Spleen (tissue), 11 donors: ENCODE measurements around the gene ENKD1. TPM values are rescaled to one million over a fixed set of nuclear protein-coding genes. Genes with fewer than 3 reads are reported as not detected.

ENCODE experiments used
- DNase-seq: peaks from one replicate; pipeline ENCODE4 v3.0.0-alpha.2; 2020
- H3K27ac ChIP-seq, 8 donors: fragments of 200-600 bp; sonication (generic) in 7 of 8; 1 replicate in 4 of 8; 2 replicates in 4 of 8; pipeline versions ENCODE4 v1.5.0 to v1.8.0; 2016 to 2021; ENCODE audit warnings: inconsistent platforms in 4 of 8, mild to moderate bottlenecking in 4 of 8, moderate library complexity in 1 of 8
- H3K27me3 ChIP-seq, 7 donors: fragments of 200-600 bp; sonication (generic) in 6 of 7; replicated peaks in 1 of 7; 1 replicate in 4 of 7; 2 replicates in 3 of 7; pipeline versions ENCODE4 v1.5.0 to v1.8.0; 2016 to 2021; ENCODE audit warnings: inconsistent platforms in 3 of 7, mild to moderate bottlenecking in 1 of 7
- H3K36me3 ChIP-seq, 6 donors: fragments of 200-600 bp; sonication (generic) in 5 of 6; 1 replicate in 4 of 6; 2 replicates in 2 of 6; pipeline versions ENCODE4 v1.5.0 to v1.8.0; 2016 to 2021; ENCODE audit warnings: inconsistent platforms in 2 of 6
- H3K4me1 ChIP-seq, 6 donors: fragments of 200-600 bp; sonication (generic) in 5 of 6; 1 replicate in 3 of 6; 2 replicates in 3 of 6; pipeline versions ENCODE4 v1.5.0 to v1.8.0; 2016 to 2021; ENCODE audit warnings: inconsistent platforms in 3 of 6
- H3K4me3 ChIP-seq, 8 donors: fragments of 200-600 bp; sonication (generic) in 7 of 8; 1 replicate in 4 of 8; 2 replicates in 4 of 8; pipeline versions ENCODE4 v1.5.0 to v1.8.0; 2016 to 2021; ENCODE audit warnings: inconsistent platforms in 4 of 8, mild to moderate bottlenecking in 4 of 8, moderate library complexity in 2 of 8
- H3K9me3 ChIP-seq, 8 donors: fragments of 200-600 bp; sonication (generic) in 7 of 8; 1 replicate in 4 of 8; 2 replicates in 4 of 8; pipeline versions ENCODE4 v1.5.0 to v1.8.0; 2016 to 2021; ENCODE audit warnings: inconsistent platforms in 4 of 8
- CTCF ChIP-seq, 11 experiments: fragments of 200-600 bp in 7 of 11; fragments of 450-650 bp in 4 of 11; sonication (generic) in 4 of 11; IDR thresholded peaks in 8 of 11; conservative IDR thresholded peaks in 3 of 11; 1 replicate in 7 of 11; 2 replicates in 4 of 11; pipeline versions ENCODE4 v1.4.0 to v1.8.0; 2016 to 2021; ENCODE audit warnings: antibody characterized with exemption in 11 of 11, inconsistent platforms in 4 of 11, mild to moderate bottlenecking in 1 of 11
- POLR2A ChIP-seq, 3 donors: fragments of 450-650 bp; IDR thresholded peaks; one replicate each; pipeline ENCODE4 v1.5.1; 2017; ENCODE audit warnings: antibody characterized with exemption in 3 of 3, mild to moderate bottlenecking in 1 of 3
- POLR2AphosphoS5 ChIP-seq, 3 donors: sonication (generic); formaldehyde crosslinking; IDR thresholded peaks; one replicate each; pipeline ENCODE4 v1.5.1; 2017; ENCODE audit warnings: antibody characterized with exemption in 3 of 3
- WGBS, 5 donors: extraction: QIAGEN DNeasy Blood & Tissue Kit in 3 of 5; methylation state at CpG; one replicate each; pipeline versions ENCODE4 v1.1.5 to v1.1.7; 2013 to 2018; 5-methylcytosine and 5-hydroxymethylcytosine counted together
- intact Hi-C: fragments of 100-400 bp; cut with DNase I; formaldehyde crosslinking; loops from one replicate; pipeline ENCODE4 v1.15.0; 2023; ENCODE audit warnings: low total_unique reads
- polyA plus RNA-seq, 3 donors: library from polyadenylated mRNA; stranded (reverse); fragments of 200-250 nt; gene quantifications; one replicate each; pipeline ENCODE4 v1.2.1, GENCODE V29; 2013
- total RNA-seq, 7 donors: library from RNA; depleted of rRNA in 3 of 7; stranded (reverse); fragments of >200 nt in 3 of 7; fragmentation: NEBNext Ultra II Directional in 4 of 7; extraction: Animal tissue kit (Norgen Biotek cat#: 25700) in 4 of 7; gene quantifications; one replicate each; pipeline versions ENCODE4 v1.1.0 to v1.2.1, GENCODE V29; 2016 to 2021
- donor health status: healthy with polysubstance abuse.
- donor health status: DM: no; HTN: no; CAD: no; lungs with moderate emphysema.
- donor health status: DM: no; HTN: no; CAD: no.
- donor health status: Bipolar disorder and iron deficiency.
- donor health status: healthy.
- donor health status: DM: no; HTN: no; CAD: no.
- donor health status: DM: yes; HTN: yes; CAD: no.

The ENKD1 gene
- total and polyA plus RNA-seq, 10 donors, result 9.2 to 21.6 (median 12.2) TPM

GRCh38 chr16:67667453-67667816 is 885 bp upstream of the ENKD1 start:
- no peak for DNase-seq
- Histone ChIP-seq H3K4me3 (peak overlapping the region; percentile 65 to 84 (median 80)), H3K4me1 (peaks cover 24 to 84% (median 54%) of the 10 kb centered on the region in 6 donors), H3K27ac (peak overlapping the region; percentile 74 to 95 (median 90)), H3K9me3 (no peaks in the 10 kb centered on the region), H3K27me3 (no peaks in the 10 kb centered on the region), H3K36me3 (peaks cover 0 to 23% (median 0%) of the 10 kb centered on the region in 6 donors)
- intact Hi-C loops, result no loop called here
- 43 to 57% (median 46%) methylated on average over 5 to 10 of the region's 10 CpGs for WGBS, 5 donors
- no peak for TF ChIP-seq CTCF (IDR thresholded peaks at IDR 0.05 in 8 of 11, conservative IDR thresholded peaks at IDR 0.05 in 3 of 11)
- TF ChIP-seq POLR2AphosphoS5 (IDR thresholded peaks at IDR 0.05), result no peak
- TF ChIP-seq POLR2A (IDR thresholded peaks at IDR 0.05), result no peak

GRCh38 chr16:67666032-67666551 is 458 bp downstream of the ENKD1 start:
- 1 to 2% (median 1%) methylated on average over 15 to 46 of the region's 46 CpGs for whole genome bisulfite sequencing, 5 donors
- H3K36me3 ChIP-seq, result peaks cover 0 to 30% (median 0%) of the 10 kb centered on the region in 6 donors
- TF ChIP-seq CTCF (IDR thresholded peaks at IDR 0.05 in 8 of 11, conservative IDR thresholded peaks at IDR 0.05 in 3 of 11), result no peak
- peak in 1 of 3 donors; percentile 3 for TF ChIP-seq POLR2AphosphoS5 (IDR thresholded peaks at IDR 0.05)
- H3K9me3 ChIP-seq, result no peaks in the 10 kb centered on the region
- intact Hi-C loops, result no loop called here
- peak overlapping the region; percentile 74 to 95 (median 90) for H3K27ac ChIP-seq
- peak overlapping the region; percentile 65 to 84 (median 80) for H3K4me3 ChIP-seq
- peak; percentile 89 for DNase-seq
- H3K27me3 ChIP-seq, result no peaks in the 10 kb centered on the region
- H3K4me1 ChIP-seq, result peaks cover 30 to 82% (median 54%) of the 10 kb centered on the region in 6 donors

- WGBS, 5 donors, result 70 to 84% (median 77%) methylated on average over 5 of the region's 5 CpGs
- no peak for DNase-seq
- peaks cover 0 to 30% (median 0%) of the 10 kb centered on the region in 6 donors for H3K36me3 ChIP-seq
- peak overlapping the region in 6 of 8 donors; percentile 79 to 84 (median 80) for H3K4me3 ChIP-seq
- H3K27me3 ChIP-seq, result no peaks in the 10 kb centered on the region
- H3K4me1 ChIP-seq, result peaks cover 30 to 80% (median 56%) of the 10 kb centered on the region in 6 donors
- H3K27ac ChIP-seq, result peak overlapping the region in 5 of 8 donors; percentile 89 to 95 (median 91)
- TF ChIP-seq CTCF (IDR thresholded peaks at IDR 0.05 in 8 of 11, conservative IDR thresholded peaks at IDR 0.05 in 3 of 11) (no peak), POLR2AphosphoS5 (IDR thresholded peaks at IDR 0.05) (no peak), POLR2A (IDR thresholded peaks at IDR 0.05) (no peak)
- intact Hi-C loops, result no loop called here
- H3K9me3 ChIP-seq, result no peaks in the 10 kb centered on the region
Measured at GRCh38 chr16:67665598-67665997, 952 bp downstream of the ENKD1 start.

- Histone ChIP-seq H3K36me3 (peaks cover 0 to 30% (median 0%) of the 10 kb centered on the region in 6 donors), H3K4me1 (peaks cover 30 to 77% (median 54%) of the 10 kb centered on the region in 6 donors), H3K4me3 (no peak overlapping the region), H3K27ac (no peak overlapping the region), H3K9me3 (no peaks in the 10 kb centered on the region), H3K27me3 (no peaks in the 10 kb centered on the region)
- 94 to 100% (median 95%) methylated on average over 7 of the region's 7 CpGs for WGBS, 5 donors
- DNase-seq, result no peak
- TF ChIP-seq POLR2A (IDR thresholded peaks at IDR 0.05), result no peak
- TF ChIP-seq CTCF (IDR thresholded peaks at IDR 0.05 in 8 of 11, conservative IDR thresholded peaks at IDR 0.05 in 3 of 11), result no peak
- no peak for TF ChIP-seq POLR2AphosphoS5 (IDR thresholded peaks at IDR 0.05)
- intact Hi-C loops, result no loop called here
Measured at GRCh38 chr16:67664871-67665270, 1.7 kb downstream of the ENKD1 start.
